Measurements from ENCODE around the gene FAM13A.

Gene FAM13A

GRCh38 chr4:88793475-88793874 is 263.5 kb downstream of the FAM13A start:
- no peak overlapping the region for H3K27ac ChIP-seq (replicated peaks)
- no peak for DNase-seq (ENCODE audit: low read depth in 1 of 2, low spot score in 1 of 2)

GRCh38 chr4:88792821-88793220 is 264.2 kb downstream of the FAM13A start:
- no peak for TF ChIP-seq POLR2AphosphoS5 (IDR thresholded peaks at IDR 0.05; ENCODE audit: low read depth)
- TF ChIP-seq SPI1 (IDR thresholded peaks at IDR 0.05; ENCODE audit: borderline replicate concordance, low read depth): no peak
- no peak for TF ChIP-seq GABPA (IDR thresholded peaks at IDR 0.05; ENCODE audit: low read depth)
- no peak overlapping the region for H3K27ac ChIP-seq (replicated peaks)
- DNase-seq (ENCODE audit: low read depth in 1 of 2, low spot score in 1 of 2): no peak

More at GRCh38 chr4:88793475-88793874, 263.5 kb downstream of the FAM13A start:
- Histone ChIP-seq H3K4me3 (replicated peaks; ENCODE audit: insufficient read depth, low read length) (no peak overlapping the region), H3K27me3 (ENCODE audit: insufficient read depth, poor library complexity, severe bottlenecking) (no peaks in the 10 kb centered on the region)
- TF ChIP-seq CTCF (IDR thresholded peaks at IDR 0.05; ENCODE audit: insufficient read depth, low read length) (no peak), REST (IDR thresholded peaks at IDR 0.05; ENCODE audit: insufficient replicate concordance, low read depth) (no peak), GABPA (IDR thresholded peaks at IDR 0.05; ENCODE audit: low read depth) (no peak), POLR2AphosphoS5 (IDR thresholded peaks at IDR 0.05; ENCODE audit: low read depth) (no peak), SPI1 (IDR thresholded peaks at IDR 0.05; ENCODE audit: borderline replicate concordance, low read depth) (no peak)

GRCh38 chr4:88792268-88792781 is 264.7 kb downstream of the FAM13A start:
- Histone ChIP-seq H3K4me3 (replicated peaks; ENCODE audit: insufficient read depth, low read length) (no peak overlapping the region), H3K27ac (replicated peaks) (no peak overlapping the region), H3K27me3 (ENCODE audit: insufficient read depth, poor library complexity, severe bottlenecking) (no peaks in the 10 kb centered on the region)
- TF ChIP-seq POLR2AphosphoS5 (IDR thresholded peaks at IDR 0.05; ENCODE audit: low read depth): no peak
- no peak for TF ChIP-seq SPI1 (IDR thresholded peaks at IDR 0.05; ENCODE audit: borderline replicate concordance, low read depth)
- no peak for TF ChIP-seq CTCF (IDR thresholded peaks at IDR 0.05; ENCODE audit: insufficient read depth, low read length)
- no peak for TF ChIP-seq GABPA (IDR thresholded peaks at IDR 0.05; ENCODE audit: low read depth)
- no peak for TF ChIP-seq REST (IDR thresholded peaks at IDR 0.05; ENCODE audit: insufficient replicate concordance, low read depth)
- DNase-seq (ENCODE audit: low read depth in 1 of 2, low spot score in 1 of 2): no peak

More at GRCh38 chr4:88792821-88793220, 264.2 kb downstream of the FAM13A start:
- Histone ChIP-seq H3K27me3 (ENCODE audit: insufficient read depth, poor library complexity, severe bottlenecking) (no peaks in the 10 kb centered on the region), H3K4me3 (replicated peaks; ENCODE audit: insufficient read depth, low read length) (no peak overlapping the region)

- Histone ChIP-seq H3K27ac (replicated peaks) (no peak overlapping the region), H3K27me3 (ENCODE audit: insufficient read depth, poor library complexity, severe bottlenecking) (no peaks in the 10 kb centered on the region), H3K4me3 (replicated peaks; ENCODE audit: insufficient read depth, low read length) (no peak overlapping the region)
- TF ChIP-seq POLR2AphosphoS5 (IDR thresholded peaks at IDR 0.05; ENCODE audit: low read depth): no peak
- TF ChIP-seq CTCF (IDR thresholded peaks at IDR 0.05; ENCODE audit: insufficient read depth, low read length): no peak
- TF ChIP-seq GABPA (IDR thresholded peaks at IDR 0.05; ENCODE audit: low read depth): no peak
- no peak for TF ChIP-seq REST (IDR thresholded peaks at IDR 0.05; ENCODE audit: insufficient replicate concordance, low read depth)
- no peak for TF ChIP-seq SPI1 (IDR thresholded peaks at IDR 0.05; ENCODE audit: borderline replicate concordance, low read depth)
- DNase-seq (ENCODE audit: low read depth in 1 of 2, low spot score in 1 of 2): no peak
Observed at GRCh38 chr4:88791274-88791673, 265.7 kb downstream of the FAM13A start.

Data from HL-60 (cell line).